GM12891 (cell line): ENCODE results near the gene TECTA.

ENCODE experiments used
- PAX5 ChIP-seq: IDR thresholded peaks from 2 replicates; pipeline ENCODE4 v1.6.1; 2011; ENCODE audit warnings: low read length, moderate library complexity, mild to moderate bottlenecking; ENCODE audit not compliant: insufficient read depth, severe bottlenecking
- POLR2A ChIP-seq: IDR thresholded peaks from 2 replicates; pipeline ENCODE4 v1.6.1; 2011; ENCODE audit warnings: low read depth, low read length, control low read depth
- POLR2AphosphoS5 ChIP-seq: IDR thresholded peaks from 2 replicates; pipeline ENCODE4 v1.6.1; 2011; ENCODE audit warnings: low read depth, low read length, control low read depth
- SPI1 ChIP-seq: IDR thresholded peaks from 2 replicates; pipeline ENCODE4 v1.6.1; 2011; ENCODE audit warnings: low read depth, low read length, control low read depth
- TAF1 ChIP-seq: IDR thresholded peaks from 2 replicates; pipeline ENCODE4 v1.6.1; 2011; ENCODE audit warnings: low read depth, low read length, control low read depth

DNA sequence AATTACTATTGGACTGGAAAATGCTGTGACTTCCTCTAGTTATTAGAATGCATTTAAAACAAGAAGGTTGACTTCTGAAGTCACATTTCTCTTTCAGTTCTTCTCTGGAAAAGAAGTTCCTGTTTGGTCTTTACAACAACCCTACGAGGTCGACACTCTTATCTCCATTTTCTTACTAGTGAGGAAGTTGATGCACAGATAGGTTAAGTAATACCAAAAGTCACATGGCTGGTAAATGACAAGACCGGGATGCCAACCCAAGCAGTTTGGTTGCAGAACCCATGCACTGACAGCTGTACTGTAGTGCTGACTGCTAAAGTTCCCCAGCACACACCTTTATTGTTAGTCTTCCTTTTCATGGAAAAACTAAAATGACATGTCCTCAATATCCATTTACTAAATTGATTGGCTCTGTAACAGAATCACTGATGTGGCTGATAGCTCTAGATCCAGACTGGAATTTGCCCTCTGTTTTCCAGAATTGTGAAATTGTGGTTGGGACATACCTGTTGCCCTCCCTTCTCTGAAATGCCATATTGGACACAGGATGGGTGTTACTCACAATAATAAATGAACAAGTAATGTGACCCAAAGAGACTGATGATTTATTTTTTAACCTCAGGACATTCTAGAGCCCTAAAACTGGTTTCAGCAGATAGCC lies 9.4 kb upstream of the TECTA start:
- TF ChIP-seq POLR2A: no peak
- no peak for TF ChIP-seq TAF1
- TF ChIP-seq POLR2AphosphoS5: no peak
- no peak for TF ChIP-seq SPI1
- TF ChIP-seq PAX5: no peak
